HG03196 (cell line): ENCODE results near the gene ACACA.

Source experiments
- ATAC-seq: cut with Tn5 transposase; IDR thresholded peaks from one replicate; pipeline ENCODE4 v1.9.1; 2021; ENCODE audit not compliant: unreplicated experiment

Gene ACACA

GRCh38 chr17:37051833-37052232, 354.8 kb downstream of the ACACA start:
- ATAC-seq, result no peak

GRCh38 chr17:37051381-37051780, 355.3 kb downstream of the ACACA start:
- no peak for ATAC-seq

DNA sequence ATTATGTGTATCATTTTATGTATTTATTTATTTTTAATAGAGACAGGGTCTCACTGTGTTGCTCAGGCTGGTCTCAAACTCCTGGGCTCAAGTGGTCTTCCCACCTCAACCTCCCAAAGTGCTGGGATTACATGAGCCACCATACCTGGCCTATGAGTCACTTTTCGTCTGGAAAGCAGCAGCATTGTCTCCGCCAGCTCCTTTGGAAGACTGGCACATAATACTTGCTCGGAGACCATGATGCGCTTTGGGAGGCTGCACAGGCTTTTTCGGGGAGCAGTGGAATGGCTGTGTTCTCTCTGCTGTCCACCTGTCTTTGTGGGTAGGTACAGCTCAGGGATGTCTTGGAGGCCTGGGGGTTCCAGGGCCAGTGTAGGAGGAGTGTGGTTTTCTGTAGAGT, 355.7 kb downstream of the ACACA start:
- ATAC-seq, result no peak

DNA sequence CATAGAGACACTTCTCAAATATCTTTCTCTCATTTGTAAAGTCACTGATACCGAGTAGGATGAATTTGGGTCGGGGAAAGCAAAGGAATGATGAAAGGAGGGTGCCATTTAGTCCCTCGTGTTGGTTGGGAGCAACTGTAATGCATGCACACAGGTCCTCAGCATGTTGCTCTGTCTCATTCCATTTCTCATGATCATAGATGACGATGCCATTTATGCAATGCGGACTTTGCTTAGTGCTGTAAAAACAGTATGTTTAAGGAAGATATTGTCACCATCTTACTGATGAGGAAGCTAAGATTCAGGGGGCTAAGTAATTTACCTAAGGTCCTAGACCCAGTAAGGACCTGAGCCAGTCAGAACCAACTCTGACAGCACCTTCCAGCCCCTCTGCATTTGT, 357.8 kb downstream of the ACACA start:
- ATAC-seq, result no peak

DNA sequence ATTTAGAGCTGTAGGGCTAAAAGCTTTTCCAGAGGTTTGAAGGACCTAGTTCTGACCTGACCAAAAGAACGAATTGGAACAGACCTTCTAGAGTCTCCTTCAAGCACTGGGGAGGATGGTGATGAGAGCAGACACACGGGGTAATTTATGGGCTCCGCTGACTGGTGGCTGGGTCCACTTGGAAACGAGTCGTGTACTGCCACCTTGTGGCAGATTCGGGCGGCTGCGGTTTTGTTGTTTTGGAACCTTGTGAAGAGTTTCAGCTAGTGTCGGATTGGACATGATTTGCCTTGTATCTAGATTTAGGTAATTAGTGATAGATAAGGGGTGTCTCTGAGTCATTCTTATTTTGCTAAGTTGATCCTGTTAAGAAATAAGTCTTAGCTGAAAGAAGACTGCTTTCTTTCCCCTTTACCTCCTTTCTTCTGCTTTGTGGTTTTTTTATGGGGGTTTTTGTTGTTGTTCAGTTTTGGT, 359.0 kb downstream of the ACACA start:
- no peak for ATAC-seq

- no peak for ATAC-seq
These were observed 361.2 kb downstream of the ACACA start for GRCh38 chr17:37045351-37045922.

GRCh38 chr17:37043201-37043600, 363.4 kb downstream of the ACACA start:
- no peak for ATAC-seq

- no peak for ATAC-seq
These were observed 364.7 kb downstream of the ACACA start for GRCh38 chr17:37041932-37042331.

DNA sequence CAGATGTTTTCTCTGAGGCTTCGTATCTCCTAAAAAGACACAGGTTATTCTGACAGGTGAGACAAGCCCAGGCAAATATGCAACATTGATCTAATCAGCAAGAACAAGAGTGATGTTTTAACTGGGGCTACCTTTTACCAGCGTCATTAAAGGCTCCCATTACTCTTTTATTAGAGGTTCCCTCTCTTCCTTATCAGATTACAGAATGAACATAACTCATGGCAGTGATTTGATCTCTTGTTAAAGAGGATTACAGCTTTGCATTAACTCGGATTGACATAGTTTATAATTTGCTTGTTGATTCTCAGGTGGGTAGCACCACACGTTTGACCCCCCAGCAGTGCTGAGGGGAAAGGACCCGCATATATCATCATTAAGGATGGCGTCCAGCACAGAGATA, 367.4 kb downstream of the ACACA start:
- no peak for ATAC-seq

- no peak for ATAC-seq
These were observed 369.0 kb downstream of the ACACA start for GRCh38 chr17:37037590-37038155.
